A673 (cell line): Measurements from ENCODE around the gene MRPS12. TPM values are rescaled to one million over a fixed set of nuclear protein-coding genes. Genes with fewer than 3 reads are reported as not detected.

Source experiments
- BruUV-seq: library from RNA; stranded (reverse); fragments of 400-500 nt; replicated peaks from 2 replicates; lab custom pipeline; 2021; lab: Mats Ljungman, UMichigan
- CTCF ChIA-PET: fragments of 300-600 bp; sonication (Branson Sonifier 250); formaldehyde crosslinking; loops from one replicate; lab custom pipeline; 2022; ENCODE audit warnings: antibody characterized with exemption; lab: Charles Lee
- POLR2A ChIA-PET: fragments of 300-600 bp; sonication (Branson Sonifier 250); formaldehyde crosslinking; loops from one replicate; lab custom pipeline; 2022; ENCODE audit warnings: antibody characterized with exemption; ENCODE audit not compliant: low non-redundant PET; lab: Charles Lee
- DNase-seq: peaks from one replicate; pipeline ENCODE4 v3.0.0-alpha.2; 2015; ENCODE audit warnings: low spot score
- H3K27ac ChIP-seq: fragments of 200-600 bp; sonication (generic); 2 replicates; pipeline ENCODE4 v1.5.1; 2016; ENCODE audit warnings: mixed run types, low read depth, mild to moderate bottlenecking, mixed read lengths, antibody characterized with exemption, low read length; ENCODE audit not compliant: poor library complexity, severe bottlenecking
- H3K27me3 ChIP-seq: fragments of 200-600 bp; sonication (generic); replicated peaks from 2 replicates; pipeline ENCODE4 v1.6.1; 2017; ENCODE audit warnings: mixed run types, low read depth, mild to moderate bottlenecking, mixed read lengths, antibody characterized with exemption, low read length; ENCODE audit not compliant: insufficient read depth, poor library complexity
- H3K36me3 ChIP-seq: fragments of 200-600 bp; sonication (generic); 2 replicates; pipeline ENCODE4 v1.6.1; 2016; ENCODE audit warnings: mixed run types, mild to moderate bottlenecking, mixed read lengths, antibody characterized with exemption, low read length; ENCODE audit not compliant: insufficient read depth, poor library complexity, severe bottlenecking
- H3K4me1 ChIP-seq: fragments of 200-600 bp; sonication (generic); 2 replicates; pipeline ENCODE4 v1.6.1; 2017; ENCODE audit warnings: mixed run types, mild to moderate bottlenecking, mixed read lengths, antibody characterized with exemption, low read length; ENCODE audit not compliant: insufficient read depth, poor library complexity, severe bottlenecking
- H3K4me3 ChIP-seq: fragments of 200-600 bp; sonication (generic); 2 replicates; pipeline ENCODE4 v1.5.1; 2016; ENCODE audit warnings: low read depth, mixed run types, mild to moderate bottlenecking, mixed read lengths, low read length; ENCODE audit not compliant: poor library complexity, severe bottlenecking
- H3K9me3 ChIP-seq: fragments of 200-600 bp; sonication (generic); 2 replicates; pipeline ENCODE4 v1.6.1; 2016; ENCODE audit warnings: mixed run types, low read depth, mild to moderate bottlenecking, mixed read lengths, antibody characterized with exemption, low read length; ENCODE audit not compliant: poor library complexity, severe bottlenecking
- EZH2 ChIP-seq: fragments of 200-600 bp; sonication (generic); IDR thresholded peaks from 2 replicates; pipeline ENCODE4 v1.6.1; 2017; ENCODE audit warnings: borderline replicate concordance, low read depth, mild to moderate bottlenecking, mixed read lengths, antibody characterized with exemption, low read length; ENCODE audit not compliant: poor library complexity, severe bottlenecking
- intact Hi-C: fragments of 100-400 bp; cut with micrococcal nuclease; formaldehyde crosslinking; loops from one replicate; pipeline ENCODE4 v1.10.0; 2022; ENCODE audit not compliant: unreplicated experiment
- total RNA-seq: library from RNA; stranded (reverse); gene quantifications from 2 replicates; pipeline ENCODE4 v1.2.3, GENCODE V29; 2021
- TF ChIP-seq, protein P1 (sequence below): fragments of 300-800, 200-600 bp; sonication (generic); conservative IDR thresholded peaks from 2 replicates; pipeline ENCODE4 v1.5.1; 2017; ENCODE audit warnings: low read depth, mild to moderate bottlenecking, antibody characterized with exemption, low read length, moderate library complexity, mixed read lengths

The MRPS12 gene
- total RNA-seq, 1 experiment from 2014 or later: 81.9 TPM

DNA sequence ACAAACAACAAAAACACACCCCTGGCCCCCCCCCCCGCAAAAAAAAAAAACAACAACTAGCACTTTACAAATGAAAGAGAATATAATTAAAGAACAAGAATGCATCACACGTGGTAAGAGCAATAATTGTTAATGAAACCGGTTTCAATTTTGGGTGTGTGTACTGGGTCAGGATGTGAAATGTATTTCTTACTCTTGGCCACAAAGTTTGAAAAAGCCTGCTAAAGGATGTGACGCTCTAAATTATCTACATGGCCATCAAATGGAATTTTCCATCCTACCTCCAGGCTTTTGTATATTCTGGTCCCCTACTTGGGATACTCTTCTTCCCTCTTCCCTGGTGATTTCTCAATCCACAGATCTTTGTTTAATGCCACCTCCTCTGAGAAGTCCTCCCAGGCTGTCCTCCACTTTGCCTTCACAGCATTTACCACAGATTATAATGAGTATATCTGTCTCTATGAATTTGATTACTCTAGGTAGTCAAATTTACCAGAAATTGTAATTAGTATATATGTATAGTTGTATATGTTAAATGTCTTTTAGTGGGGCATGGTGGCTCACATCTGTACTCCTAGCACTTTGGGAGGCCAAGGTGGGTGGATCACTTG lies 2.2 kb upstream of the MRPS12 start:
- Histone ChIP-seq H3K36me3 (peaks cover 29% of the 10 kb centered on the region), H3K4me1 (peaks cover 13% of the 10 kb centered on the region), H3K27ac (no peak overlapping the region), H3K9me3 (no peaks in the 10 kb centered on the region), H3K4me3 (no peak overlapping the region), H3K27me3 (no peaks in the 10 kb centered on the region)
- DNase-seq: no peak
- POLR2A ChIA-PET: no interaction called here
- BruUV-seq: no TSS peak
- TF ChIP-seq, protein P1, sequence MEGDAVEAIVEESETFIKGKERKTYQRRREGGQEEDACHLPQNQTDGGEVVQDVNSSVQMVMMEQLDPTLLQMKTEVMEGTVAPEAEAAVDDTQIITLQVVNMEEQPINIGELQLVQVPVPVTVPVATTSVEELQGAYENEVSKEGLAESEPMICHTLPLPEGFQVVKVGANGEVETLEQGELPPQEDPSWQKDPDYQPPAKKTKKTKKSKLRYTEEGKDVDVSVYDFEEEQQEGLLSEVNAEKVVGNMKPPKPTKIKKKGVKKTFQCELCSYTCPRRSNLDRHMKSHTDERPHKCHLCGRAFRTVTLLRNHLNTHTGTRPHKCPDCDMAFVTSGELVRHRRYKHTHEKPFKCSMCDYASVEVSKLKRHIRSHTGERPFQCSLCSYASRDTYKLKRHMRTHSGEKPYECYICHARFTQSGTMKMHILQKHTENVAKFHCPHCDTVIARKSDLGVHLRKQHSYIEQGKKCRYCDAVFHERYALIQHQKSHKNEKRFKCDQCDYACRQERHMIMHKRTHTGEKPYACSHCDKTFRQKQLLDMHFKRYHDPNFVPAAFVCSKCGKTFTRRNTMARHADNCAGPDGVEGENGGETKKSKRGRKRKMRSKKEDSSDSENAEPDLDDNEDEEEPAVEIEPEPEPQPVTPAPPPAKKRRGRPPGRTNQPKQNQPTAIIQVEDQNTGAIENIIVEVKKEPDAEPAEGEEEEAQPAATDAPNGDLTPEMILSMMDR: no peak
- no peak for TF ChIP-seq EZH2
- CTCF ChIA-PET: interaction anchor here (0.7 kb wide), 2 partner anchors 34 to 112 kb away, joined by 3 read pairs; no protein-coding TSS in a partner anchor
- intact Hi-C loops: no loop called here

DNA sequence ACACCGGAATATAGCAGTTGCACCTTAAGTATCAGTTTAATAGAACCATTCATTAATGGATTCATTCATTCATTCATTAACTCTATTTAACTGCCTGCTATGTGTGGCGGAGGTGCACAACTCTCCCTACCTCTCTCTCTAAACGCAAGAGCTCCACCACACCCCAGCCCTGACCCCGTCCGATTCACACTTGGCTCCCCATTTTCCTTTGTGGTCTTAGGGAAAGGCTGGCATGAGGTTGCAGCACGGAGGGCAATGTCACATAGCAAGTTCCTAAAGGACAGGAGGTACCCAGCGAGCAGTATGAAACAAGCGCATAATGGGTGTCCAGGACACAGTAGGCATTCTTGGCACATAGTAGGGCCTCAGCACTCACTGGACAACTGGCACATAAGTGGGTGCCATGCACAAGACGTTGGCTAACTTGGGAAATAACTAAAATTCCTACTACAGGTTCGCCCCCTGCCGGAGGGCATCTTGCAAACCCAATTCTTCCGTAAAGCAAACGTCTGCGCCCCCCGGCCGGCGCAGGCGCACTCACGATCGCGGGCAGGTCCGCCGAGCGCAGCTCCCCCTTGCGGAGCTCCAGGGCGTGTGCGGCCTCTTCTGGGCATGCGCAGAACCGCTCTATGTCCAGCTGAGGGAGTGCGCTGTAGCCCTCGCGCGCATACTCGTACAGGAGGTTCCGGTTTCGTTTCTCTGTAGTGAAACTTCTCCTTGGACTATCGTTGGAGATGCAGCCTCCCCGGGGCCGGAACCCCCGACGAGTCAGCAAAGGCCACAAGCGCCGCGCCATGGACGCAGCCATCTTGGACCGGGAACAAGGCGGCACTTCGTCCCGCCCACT lies 592 bp upstream of the MRPS12 start, which contains the start of gene SARS2:
Gene SARS2, minus strand, starts transcription at position 835 of the 847 bp plus-strand sequence. Its CDS starts 27 bp downstream, at position 808.
- intact Hi-C loops: loop anchor here (2.0 to 10.0 kb wide), 5 partner anchors 79 to 527 kb away; partner anchors contain the start of gene FAM98C
- H3K27ac ChIP-seq: peak within 1 kb of the TSS; percentile 96
- no TSS peak for BruUV-seq
- DNase-seq: peak; percentile 96
- H3K4me1 ChIP-seq: peaks cover 13% of the 10 kb centered on the region
- no peaks in the 10 kb centered on the region for H3K27me3 ChIP-seq
- ChIA-PET CTCF (interaction anchor here (0.6 to 1.4 kb wide), 5 partner anchors 24 to 108 kb away, joined by 3 to 9 read pairs (median 4); partner anchors contain the start of genes NFKBIB and SIRT2), POLR2A (interaction anchor here (0.5 to 1.0 kb wide), 3 partner anchors 19 to 630 kb away, joined by 3 to 6 read pairs (median 4); partner anchors contain the start of gene NFKBIB)
- H3K36me3 ChIP-seq: peaks cover 37% of the 10 kb centered on the region
- H3K9me3 ChIP-seq: peaks cover 4% of the 10 kb centered on the region
- no peak for TF ChIP-seq EZH2
- TF ChIP-seq, protein P1: peak; percentile 100
- peak within 1 kb of the TSS; percentile 69 for H3K4me3 ChIP-seq

DNA sequence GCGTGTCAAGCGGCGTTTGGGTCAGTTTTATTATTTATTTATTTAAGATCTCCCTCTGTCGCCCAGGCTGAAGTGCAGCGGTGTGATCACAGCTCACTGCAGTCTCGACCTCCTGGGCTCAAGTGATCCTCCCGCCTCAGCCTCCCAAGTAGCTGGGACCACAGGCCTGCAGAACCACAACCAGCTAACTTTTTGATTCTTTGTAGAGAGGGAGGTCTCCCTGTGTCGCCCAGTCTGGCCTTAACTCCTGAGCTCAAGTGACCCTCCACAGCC lies 713 bp downstream of the MRPS12 start:
- peak overlapping the region; percentile 96 for H3K27ac ChIP-seq
- peaks cover 31% of the 10 kb centered on the region for H3K36me3 ChIP-seq
- peaks cover 4% of the 10 kb centered on the region for H3K9me3 ChIP-seq
- BruUV-seq: no TSS peak
- intact Hi-C loops: loop anchor here (2.0 to 10.0 kb wide), 5 partner anchors 81 to 529 kb away; partner anchors contain the start of gene FAM98C
- ChIA-PET CTCF (no interaction called here), POLR2A (interaction anchor here (0.6 kb wide), 2 partner anchors 17 to 341 kb away, joined by 4 to 7 read pairs; no protein-coding TSS in a partner anchor)
- peaks cover 13% of the 10 kb centered on the region for H3K4me1 ChIP-seq
- H3K4me3 ChIP-seq: peak overlapping the region; percentile 69
- no peak for DNase-seq
- H3K27me3 ChIP-seq: no peaks in the 10 kb centered on the region
- TF ChIP-seq, protein P1: no peak
- no peak for TF ChIP-seq EZH2
